NCI-H2107 (cell line): Measurements from ENCODE around the gene RBBP8.
A peak's percentile ranks its signal among the peaks of the same experiment; 100 is the strongest.
"Not testable (repeated sequence)": the region's sequence is repeated elsewhere in the genome, so short reads cannot be mapped to it uniquely, and the experiment has no call there.

Source experiments
- DNase-seq: peaks from one replicate; lab custom pipeline; 2025; lab: John Stamatoyannopoulos, UW

Gene RBBP8

DNA sequence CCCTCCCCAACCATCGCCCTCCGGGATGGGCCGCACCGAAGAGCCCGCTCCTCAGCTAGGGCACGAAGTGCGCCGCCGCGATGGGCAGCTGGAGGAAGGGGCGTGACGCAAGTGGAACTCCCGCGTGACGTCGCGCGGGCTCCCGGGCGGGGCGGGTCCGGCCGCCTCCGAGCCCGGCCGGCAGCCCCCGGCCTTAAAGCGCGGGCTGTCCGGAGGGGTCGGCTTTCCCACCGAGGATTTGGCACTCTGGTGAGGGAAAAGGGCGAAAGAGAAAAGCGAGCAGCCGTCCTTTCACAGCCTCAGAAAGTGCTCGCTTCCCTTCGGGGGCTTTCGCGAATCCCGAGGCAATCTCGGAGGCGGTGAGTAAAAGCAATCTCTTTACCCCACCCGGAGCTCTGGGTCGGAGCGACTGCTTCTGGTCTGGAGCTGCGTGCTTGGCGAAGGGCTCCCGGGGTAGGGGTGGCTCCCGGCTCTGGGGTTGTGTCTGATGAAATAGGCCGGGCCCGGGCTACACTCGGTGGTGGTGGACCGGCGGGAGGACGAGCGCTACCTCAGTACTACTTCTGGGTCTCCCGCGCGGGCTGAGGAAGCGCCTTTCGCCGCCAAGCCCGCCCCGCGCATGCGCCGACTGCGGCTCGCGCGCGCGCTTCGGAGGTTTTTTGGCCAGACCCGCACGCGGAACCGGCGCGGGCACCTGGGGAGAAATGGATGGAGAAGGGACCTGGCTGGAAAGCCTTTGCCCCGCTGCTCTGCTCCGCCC, at the start of gene RBBP8:
Gene RBBP8, plus strand, starts transcription at position 123 of the 760 bp plus-strand sequence. CDS start 3,524 bp downstream, outside the sequence.
- peak; percentile 62 for DNase-seq

DNA sequence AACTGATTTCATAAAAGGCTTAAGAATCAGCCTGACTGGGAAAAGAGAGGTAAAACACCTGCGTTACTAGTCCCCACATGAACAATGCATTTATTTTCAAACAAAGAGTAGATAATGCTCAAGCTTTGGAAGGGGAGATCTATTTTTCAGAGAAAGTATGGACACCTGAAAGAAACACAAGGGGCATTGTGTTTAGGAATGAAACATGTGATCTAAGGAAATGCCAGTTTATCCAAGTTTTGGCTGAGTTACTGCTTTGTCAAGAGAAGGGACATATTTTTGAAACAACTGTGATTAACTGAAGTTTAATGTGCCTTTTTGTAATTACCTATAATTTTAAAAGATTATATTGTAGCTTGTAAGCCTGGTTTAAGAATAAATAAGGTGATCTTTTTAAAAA, 49.3 kb upstream of the RBBP8 start:
- no peak for DNase-seq

DNA sequence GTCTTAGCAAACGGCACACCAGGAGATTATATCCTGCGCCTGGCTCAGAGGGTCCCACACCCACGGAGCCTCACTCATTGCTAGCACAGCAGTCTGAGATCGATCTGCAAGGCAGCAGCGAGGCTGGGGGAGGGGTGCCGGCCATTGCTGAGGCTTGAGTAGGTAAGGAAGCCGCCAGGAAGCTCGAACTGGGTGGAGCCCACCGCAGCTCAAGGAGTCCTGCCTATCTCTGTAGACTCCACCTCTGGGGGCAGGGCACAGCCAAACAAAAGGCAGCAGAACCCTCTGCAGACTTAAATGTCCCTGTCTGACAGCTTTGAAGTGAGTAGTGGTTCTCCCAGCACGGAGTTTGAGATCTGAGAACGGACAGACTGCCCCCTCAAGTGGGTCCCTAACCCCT, 47.4 kb upstream of the RBBP8 start:
- not testable (repeated sequence) for DNase-seq

DNA sequence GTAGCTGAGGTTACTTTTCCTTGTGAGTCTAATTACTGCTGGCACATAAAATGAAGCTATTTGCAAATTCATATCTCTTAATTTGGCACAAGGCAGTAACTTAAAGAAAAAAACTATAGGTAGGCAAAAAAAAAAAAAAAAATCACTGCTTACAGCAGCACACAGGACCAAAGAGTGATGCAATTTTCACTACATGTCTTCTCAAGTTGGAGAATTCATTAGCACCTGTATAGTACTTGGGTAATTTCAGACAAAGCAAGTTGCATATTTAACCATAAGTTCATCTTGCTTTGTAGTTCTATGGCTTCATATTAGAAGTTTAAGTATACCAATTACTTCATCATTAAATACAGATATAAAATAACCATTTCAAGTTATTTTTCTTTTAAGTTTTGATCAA, 33.7 kb upstream of the RBBP8 start:
- no peak for DNase-seq

GRCh38 chr18:22900558-22901238, 32.4 kb upstream of the RBBP8 start:
- DNase-seq: no peak

- DNase-seq: no peak
Observed at GRCh38 chr18:22902093-22902492, 31.0 kb upstream of the RBBP8 start.

DNA sequence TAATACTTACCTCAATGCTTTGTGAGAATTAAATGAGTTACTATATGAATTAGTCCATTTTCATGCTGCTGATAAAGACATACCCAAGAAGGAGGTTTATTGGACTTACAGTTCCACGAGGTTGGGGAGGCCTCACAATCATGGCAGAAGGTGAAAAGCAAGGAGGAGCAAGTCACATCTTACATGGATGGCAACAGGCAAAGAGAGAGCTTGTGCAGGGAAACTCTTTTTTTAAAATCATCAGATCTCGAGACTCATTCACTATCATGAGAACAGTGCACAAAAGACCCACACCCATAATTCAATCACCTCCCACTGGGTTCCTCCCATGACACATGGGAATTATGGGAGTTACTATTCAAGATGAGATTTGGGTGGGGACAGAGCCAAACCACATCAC, 29.9 kb upstream of the RBBP8 start:
- not testable (repeated sequence) for DNase-seq

DNA sequence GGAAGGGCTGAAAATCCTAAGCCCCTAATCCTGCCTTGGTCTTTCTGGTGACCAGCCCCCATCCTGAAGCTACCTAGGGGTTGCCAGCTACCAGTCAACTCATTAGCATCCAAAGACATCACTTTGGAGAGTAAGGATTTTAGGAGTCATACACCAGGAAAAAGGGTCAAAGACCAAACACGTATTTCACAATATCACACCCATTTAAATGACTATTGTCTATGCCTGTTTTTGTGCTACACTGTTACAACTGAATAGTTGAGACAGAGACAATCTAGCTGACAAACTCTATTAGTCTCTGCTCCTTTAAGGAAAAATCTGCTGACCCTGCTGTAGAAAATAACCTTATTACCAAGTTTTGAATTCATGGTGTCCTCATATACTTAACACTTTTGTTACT, 21.0 kb upstream of the RBBP8 start:
- DNase-seq: no peak

DNA sequence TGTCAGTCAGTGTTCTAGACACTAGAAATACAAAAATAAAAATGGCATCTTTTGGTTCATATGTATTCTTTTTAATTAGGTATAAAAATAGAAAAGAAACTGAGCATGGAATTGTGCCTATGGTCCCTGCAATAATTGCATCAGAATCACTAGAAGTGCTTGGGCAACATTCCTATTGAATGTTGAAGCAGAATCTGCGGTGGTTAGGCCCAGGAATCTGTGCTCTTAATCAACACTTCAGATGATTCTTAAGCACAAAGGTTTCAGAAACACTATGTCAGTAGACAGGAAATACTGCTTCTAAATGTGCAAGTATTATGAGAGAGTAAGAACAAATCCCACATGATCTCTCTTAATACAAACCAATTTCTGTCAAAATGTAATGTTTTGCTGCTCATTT, 20.3 kb upstream of the RBBP8 start:
- no peak for DNase-seq

DNA sequence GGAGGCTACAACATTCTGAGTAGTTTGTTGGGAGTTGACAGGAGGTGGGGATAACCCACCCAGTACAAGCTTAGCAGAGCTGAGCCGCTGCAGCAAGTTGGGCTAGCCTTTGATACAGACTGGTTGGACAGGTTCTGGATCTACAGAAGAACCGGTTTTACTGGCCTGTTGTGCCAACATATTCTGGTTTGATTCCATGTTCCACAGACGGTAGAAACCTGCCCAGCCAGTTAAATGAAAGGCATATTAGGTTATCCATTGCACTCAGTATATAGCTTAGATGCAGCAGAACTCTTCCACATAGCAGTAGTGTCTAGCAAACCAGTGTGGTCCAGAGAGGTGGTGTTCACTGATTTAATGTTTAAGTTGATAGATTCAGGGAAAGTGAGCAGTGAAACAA, 19.3 kb upstream of the RBBP8 start:
- DNase-seq: no peak

- DNase-seq: no peak
Observed at GRCh38 chr18:22914633-22915032, 18.5 kb upstream of the RBBP8 start.

GRCh38 chr18:22915337-22915736, 17.8 kb upstream of the RBBP8 start:
- DNase-seq: no peak

- DNase-seq: no peak
Observed at GRCh38 chr18:22921772-22922171, 11.4 kb upstream of the RBBP8 start.

DNA sequence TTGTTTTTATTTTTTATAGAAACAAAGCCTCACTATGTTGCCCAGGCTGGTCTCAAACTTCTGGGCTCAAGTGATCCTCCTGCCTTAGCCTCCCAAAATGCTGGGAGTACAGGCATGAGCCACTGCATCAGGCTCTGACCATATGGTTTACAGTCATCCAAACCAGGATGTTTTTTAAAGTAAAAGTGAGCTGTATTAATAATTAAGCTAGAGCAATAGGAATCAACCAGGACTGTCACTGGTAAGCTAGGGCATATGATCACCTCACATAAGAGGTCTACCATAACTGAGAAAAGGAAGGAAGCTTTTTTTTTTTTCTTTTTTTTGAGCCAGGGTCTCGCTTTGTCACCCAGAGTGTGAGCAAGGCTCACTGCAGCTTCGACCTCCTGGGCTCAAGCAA, 8.5 kb upstream of the RBBP8 start:
- no peak for DNase-seq

DNA sequence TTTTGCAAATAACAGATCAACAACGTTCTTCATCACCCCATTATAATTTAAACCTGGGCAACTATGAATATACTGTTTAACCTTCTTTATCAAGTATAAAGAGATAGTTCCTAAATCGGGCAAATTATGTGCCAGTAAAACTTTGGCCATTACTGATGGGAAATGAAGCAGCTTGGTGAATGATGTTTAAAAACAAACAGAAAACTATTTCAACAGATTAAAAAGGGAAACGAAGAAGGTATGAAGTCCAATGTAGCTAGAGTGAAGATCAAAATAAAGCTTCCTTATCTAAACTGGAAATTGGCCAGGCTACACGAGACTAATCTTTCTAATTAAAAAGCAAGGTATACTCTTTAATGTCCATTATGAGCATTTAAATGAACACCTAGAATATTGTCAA, 6.7 kb upstream of the RBBP8 start:
- no peak for DNase-seq

DNA sequence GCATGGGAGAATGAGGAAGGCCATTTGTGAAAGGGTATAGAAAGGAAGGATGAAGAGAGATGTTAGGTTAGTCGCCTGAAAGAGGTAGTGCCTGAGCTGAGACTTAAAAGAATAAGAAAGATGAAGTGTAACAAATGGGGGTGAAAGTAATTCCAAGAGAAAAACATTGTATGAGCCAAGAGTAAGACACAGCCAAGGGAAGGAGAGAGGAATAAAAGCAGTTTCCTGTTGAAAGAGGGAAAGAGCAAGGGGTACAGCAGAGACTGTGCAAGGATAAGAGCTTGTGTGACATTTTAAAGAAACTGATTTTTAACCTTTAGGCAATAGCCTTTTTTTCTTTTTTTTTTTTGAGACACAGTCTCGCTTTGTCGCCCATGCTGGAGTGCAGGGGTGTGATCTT, 4.8 kb upstream of the RBBP8 start:
- no peak for DNase-seq

GRCh38 chr18:22930089-22930713, 2.9 kb upstream of the RBBP8 start:
- peak; percentile 20 for DNase-seq

GRCh38 chr18:22932885-22933205, 283 bp upstream of the RBBP8 start:
- DNase-seq: no peak

GRCh38 chr18:22933966-22934423, 867 bp downstream of the RBBP8 start:
- DNase-seq: no peak

DNA sequence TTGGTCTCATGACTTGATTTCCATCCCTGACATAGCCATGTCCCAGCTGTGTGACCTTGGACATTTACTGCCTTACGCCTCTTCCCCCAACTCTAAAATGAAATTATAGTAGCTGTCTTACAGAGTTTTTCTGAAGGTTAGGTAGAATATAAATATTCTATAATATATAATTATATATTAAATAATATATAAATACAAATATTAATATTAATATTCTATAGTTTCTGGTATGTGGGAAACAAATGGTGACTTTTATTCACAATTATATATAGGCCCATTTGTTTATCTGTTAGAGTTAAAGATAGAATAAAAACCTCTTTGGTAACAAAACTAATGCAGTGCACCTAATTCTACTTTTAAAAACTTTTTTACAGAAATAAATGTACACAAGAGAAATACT, 1.7 kb downstream of the RBBP8 start:
- no peak for DNase-seq

DNA sequence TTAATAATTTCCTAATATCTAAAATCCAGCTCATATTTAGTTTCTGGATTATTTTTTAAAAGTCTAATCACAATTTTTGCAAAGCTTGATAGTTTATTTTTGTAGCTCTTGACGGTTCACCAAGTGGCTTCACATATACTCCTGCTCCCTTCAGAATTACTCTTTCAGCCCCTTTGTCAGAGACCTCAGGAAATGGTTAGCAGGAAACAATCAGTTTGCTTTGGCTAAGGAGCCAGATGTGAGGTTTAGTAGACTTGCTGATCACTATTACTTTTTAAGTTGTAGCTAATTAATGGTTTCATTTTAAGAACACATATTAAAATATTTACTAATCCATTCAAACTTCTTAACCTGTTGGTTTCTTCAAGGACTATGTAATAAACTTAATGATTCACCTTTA, 2.3 kb downstream of the RBBP8 start:
- no peak for DNase-seq

GRCh38 chr18:22936515-22936914, 3.4 kb downstream of the RBBP8 start:
- DNase-seq: no peak

DNA sequence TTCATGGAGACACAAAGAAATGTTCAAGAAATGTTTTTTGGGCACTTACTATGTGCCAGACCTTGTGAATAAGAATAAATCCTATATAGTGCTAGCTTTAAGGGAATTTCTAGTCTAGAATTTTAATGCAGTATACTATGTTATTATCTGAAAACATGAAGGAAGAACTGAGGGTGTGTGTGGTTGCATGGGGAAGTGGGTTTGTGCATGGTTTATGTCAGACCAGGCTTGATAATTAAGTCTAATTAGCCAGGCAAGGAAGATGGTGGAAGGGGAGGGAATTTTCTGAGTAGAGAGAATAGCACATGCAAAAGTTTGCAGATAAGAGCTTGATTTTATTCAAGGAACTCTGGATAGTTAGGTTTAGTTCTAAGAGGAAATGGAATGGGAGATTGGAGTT, 6.5 kb downstream of the RBBP8 start:
- DNase-seq: no peak
